Measurements from ENCODE around the gene RCCD1.

DNA sequence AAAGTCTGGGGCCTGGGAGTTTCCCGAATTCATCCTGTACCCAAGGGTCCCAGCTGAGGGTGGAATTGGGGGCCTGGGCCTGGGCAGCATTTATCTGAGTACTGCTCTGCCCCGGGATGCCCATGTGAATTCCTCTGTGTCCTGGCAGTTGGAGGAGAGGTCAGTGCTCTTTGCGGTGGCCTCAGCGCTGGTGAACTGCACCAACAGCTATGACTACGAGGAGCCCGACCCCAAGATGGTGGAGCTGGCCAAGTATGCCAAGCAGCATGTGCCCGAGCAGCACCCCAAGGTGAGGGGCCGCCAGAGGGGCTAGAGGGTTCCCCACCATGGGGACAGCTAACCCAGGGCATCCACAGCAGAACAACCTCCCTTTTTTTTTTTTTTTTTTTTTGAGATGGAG is 6.2 kb upstream of the RCCD1 start:
- TF ChIP-seq BCL11B (tag by site-specific recombination; IDR thresholded peaks at IDR 0.05; ENCODE audit: low read depth) (no peak), YY1 (tag by site-specific recombination; IDR thresholded peaks at IDR 0.05) (no peak), TCF7L2 (IDR thresholded peaks at IDR 0.05; ENCODE audit: borderline replicate concordance, low read depth, low read length) (no peak), ZNF23 (tag by site-specific recombination; IDR thresholded peaks at IDR 0.05; ENCODE audit: borderline replicate concordance) (no peak)
- TF ChIP-seq, protein P1, sequence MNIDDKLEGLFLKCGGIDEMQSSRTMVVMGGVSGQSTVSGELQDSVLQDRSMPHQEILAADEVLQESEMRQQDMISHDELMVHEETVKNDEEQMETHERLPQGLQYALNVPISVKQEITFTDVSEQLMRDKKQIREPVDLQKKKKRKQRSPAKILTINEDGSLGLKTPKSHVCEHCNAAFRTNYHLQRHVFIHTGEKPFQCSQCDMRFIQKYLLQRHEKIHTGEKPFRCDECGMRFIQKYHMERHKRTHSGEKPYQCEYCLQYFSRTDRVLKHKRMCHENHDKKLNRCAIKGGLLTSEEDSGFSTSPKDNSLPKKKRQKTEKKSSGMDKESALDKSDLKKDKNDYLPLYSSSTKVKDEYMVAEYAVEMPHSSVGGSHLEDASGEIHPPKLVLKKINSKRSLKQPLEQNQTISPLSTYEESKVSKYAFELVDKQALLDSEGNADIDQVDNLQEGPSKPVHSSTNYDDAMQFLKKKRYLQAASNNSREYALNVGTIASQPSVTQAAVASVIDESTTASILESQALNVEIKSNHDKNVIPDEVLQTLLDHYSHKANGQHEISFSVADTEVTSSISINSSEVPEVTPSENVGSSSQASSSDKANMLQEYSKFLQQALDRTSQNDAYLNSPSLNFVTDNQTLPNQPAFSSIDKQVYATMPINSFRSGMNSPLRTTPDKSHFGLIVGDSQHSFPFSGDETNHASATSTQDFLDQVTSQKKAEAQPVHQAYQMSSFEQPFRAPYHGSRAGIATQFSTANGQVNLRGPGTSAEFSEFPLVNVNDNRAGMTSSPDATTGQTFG (tag by site-specific recombination; IDR thresholded peaks at IDR 0.05; ENCODE audit: borderline replicate concordance) = no peak
- TF ChIP-seq, protein P2, sequence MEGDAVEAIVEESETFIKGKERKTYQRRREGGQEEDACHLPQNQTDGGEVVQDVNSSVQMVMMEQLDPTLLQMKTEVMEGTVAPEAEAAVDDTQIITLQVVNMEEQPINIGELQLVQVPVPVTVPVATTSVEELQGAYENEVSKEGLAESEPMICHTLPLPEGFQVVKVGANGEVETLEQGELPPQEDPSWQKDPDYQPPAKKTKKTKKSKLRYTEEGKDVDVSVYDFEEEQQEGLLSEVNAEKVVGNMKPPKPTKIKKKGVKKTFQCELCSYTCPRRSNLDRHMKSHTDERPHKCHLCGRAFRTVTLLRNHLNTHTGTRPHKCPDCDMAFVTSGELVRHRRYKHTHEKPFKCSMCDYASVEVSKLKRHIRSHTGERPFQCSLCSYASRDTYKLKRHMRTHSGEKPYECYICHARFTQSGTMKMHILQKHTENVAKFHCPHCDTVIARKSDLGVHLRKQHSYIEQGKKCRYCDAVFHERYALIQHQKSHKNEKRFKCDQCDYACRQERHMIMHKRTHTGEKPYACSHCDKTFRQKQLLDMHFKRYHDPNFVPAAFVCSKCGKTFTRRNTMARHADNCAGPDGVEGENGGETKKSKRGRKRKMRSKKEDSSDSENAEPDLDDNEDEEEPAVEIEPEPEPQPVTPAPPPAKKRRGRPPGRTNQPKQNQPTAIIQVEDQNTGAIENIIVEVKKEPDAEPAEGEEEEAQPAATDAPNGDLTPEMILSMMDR (tag by site-specific recombination; IDR thresholded peaks at IDR 0.05) = no peak

All from HEK293 (cell line).